ENCODE measurements around the gene RHNO1.

- TF ChIP-seq, protein P1, sequence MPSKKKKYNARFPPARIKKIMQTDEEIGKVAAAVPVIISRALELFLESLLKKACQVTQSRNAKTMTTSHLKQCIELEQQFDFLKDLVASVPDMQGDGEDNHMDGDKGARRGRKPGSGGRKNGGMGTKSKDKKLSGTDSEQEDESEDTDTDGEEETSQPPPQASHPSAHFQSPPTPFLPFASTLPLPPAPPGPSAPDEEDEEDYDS (CRISPR knock-in tag; IDR thresholded peaks at IDR 0.05): no peak
- TF ChIP-seq PBX3 (CRISPR knock-in tag; IDR thresholded peaks at IDR 0.05; ENCODE audit: borderline replicate concordance) (no peak), JUND (CRISPR knock-in tag; IDR thresholded peaks at IDR 0.05) (no peak), POLR2AphosphoS5 (IDR thresholded peaks at IDR 0.05; ENCODE audit: low read depth, low read length) (no peak), SAFB2 (CRISPR knock-in tag; IDR thresholded peaks at IDR 0.05; ENCODE audit: borderline replicate concordance, low read depth) (no peak), HNRNPUL1 (IDR thresholded peaks at IDR 0.05; ENCODE audit: low read depth, low read length) (no peak)
- TF ChIP-seq, protein P2, sequence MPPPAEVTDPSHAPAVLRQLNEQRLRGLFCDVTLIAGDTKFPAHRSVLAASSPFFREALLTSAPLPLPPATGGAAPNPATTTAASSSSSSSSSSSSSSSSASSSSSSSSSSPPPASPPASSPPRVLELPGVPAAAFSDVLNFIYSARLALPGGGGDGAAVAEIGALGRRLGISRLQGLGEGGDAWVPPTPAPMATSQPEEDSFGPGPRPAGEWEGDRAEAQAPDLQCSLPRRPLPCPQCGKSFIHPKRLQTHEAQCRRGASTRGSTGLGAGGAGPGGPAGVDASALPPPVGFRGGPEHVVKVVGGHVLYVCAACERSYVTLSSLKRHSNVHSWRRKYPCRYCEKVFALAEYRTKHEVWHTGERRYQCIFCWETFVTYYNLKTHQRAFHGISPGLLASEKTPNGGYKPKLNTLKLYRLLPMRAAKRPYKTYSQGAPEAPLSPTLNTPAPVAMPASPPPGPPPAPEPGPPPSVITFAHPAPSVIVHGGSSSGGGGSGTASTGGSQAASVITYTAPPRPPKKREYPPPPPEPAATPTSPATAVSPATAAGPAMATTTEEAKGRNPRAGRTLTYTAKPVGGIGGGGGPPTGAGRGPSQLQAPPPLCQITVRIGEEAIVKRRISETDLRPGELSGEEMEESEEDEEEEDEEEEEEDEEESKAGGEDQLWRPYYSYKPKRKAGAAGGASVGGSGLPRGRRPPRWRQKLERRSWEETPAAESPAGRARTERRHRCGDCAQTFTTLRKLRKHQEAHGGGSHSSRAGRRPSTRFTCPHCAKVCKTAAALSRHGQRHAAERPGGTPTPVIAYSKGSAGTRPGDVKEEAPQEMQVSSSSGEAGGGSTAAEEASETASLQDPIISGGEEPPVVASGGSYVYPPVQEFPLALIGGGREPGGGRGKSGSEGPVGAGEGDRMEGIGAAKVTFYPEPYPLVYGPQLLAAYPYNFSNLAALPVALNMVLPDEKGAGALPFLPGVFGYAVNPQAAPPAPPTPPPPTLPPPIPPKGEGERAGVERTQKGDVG (CRISPR knock-in tag; IDR thresholded peaks at IDR 0.05; ENCODE audit: borderline replicate concordance): no peak
Measured at GRCh38 chr12:2900642-2901041, 23.6 kb downstream of the RHNO1 start.
